ENCODE data around the gene RGPD8.
"Not testable (repeated sequence)": the region's sequence is repeated elsewhere in the genome, so short reads cannot be mapped to it uniquely, and the experiment has no call there.

Gene RGPD8

GRCh38 chr2:112434890-112435715 lies 1.7 kb upstream of the RGPD8 start:
- DNase-seq = not testable (repeated sequence)

- no peak for DNase-seq
Observed at GRCh38 chr2:112433932-112434730, 686 bp upstream of the RGPD8 start.

GRCh38 chr2:112432735-112433479 lies 538 bp downstream of the RGPD8 start:
- DNase-seq = not testable (repeated sequence)

- DNase-seq = not testable (repeated sequence)
Observed at GRCh38 chr2:112432390-112432734, 1.1 kb downstream of the RGPD8 start.

GRCh38 chr2:112431587-112432295 lies 1.7 kb downstream of the RGPD8 start:
- not testable (repeated sequence) for DNase-seq

- not testable (repeated sequence) for DNase-seq
Observed at GRCh38 chr2:112424553-112424952, 8.9 kb downstream of the RGPD8 start.

- DNase-seq = not testable (repeated sequence)
Observed at GRCh38 chr2:112416860-112417259, 16.6 kb downstream of the RGPD8 start.

- not testable (repeated sequence) for DNase-seq
Observed at GRCh38 chr2:112360055-112360454, 73.4 kb downstream of the RGPD8 start.

- not testable (repeated sequence) for DNase-seq
Observed at GRCh38 chr2:112354335-112354734, 79.1 kb downstream of the RGPD8 start.

GRCh38 chr2:112352809-112353603 lies 80.4 kb downstream of the RGPD8 start:
- DNase-seq = not testable (repeated sequence)

- not testable (repeated sequence) for DNase-seq
Observed at GRCh38 chr2:112352292-112352691, 81.2 kb downstream of the RGPD8 start.

- DNase-seq = no peak
Observed at GRCh38 chr2:112345030-112346027, 88.1 kb downstream of the RGPD8 start.

- no peak for DNase-seq
Observed at GRCh38 chr2:112343827-112344585, 89.4 kb downstream of the RGPD8 start.

- no peak for DNase-seq
Observed at GRCh38 chr2:112342067-112342550, 91.3 kb downstream of the RGPD8 start.

GRCh38 chr2:112340475-112341267 lies 92.8 kb downstream of the RGPD8 start:
- no peak for DNase-seq

- no peak for DNase-seq
Observed at GRCh38 chr2:112339986-112340385, 93.5 kb downstream of the RGPD8 start.

- no peak for DNase-seq
Observed at GRCh38 chr2:112335600-112335999, 97.8 kb downstream of the RGPD8 start.

GRCh38 chr2:112332123-112332696 lies 101.2 kb downstream of the RGPD8 start:
- no peak for DNase-seq
